Posterior vena cava (tissue), 2 donors: Measurements from ENCODE around the gene MT1HL1. TPM values are rescaled to one million over a fixed set of nuclear protein-coding genes. Genes with fewer than 3 reads are reported as not detected.

Source experiments
- DNase-seq: peaks from one replicate; pipeline ENCODE4 v3.0.0-alpha.2; 2020; ENCODE audit warnings: low spot score
- intact Hi-C, 2 donors: fragments of 100-400 bp; cut with DNase I; formaldehyde crosslinking; loops; one replicate each; pipeline versions ENCODE4 v1.14.1 to v1.14.2; 2022 to 2023
- long read RNA-seq, 2 donors: library from polyadenylated mRNA; unstranded; transcript quantifications; one replicate each; pipeline ENCODE4 v2.0.0, GENCODE V29; 2020 to 2021
- total RNA-seq, 2 donors: library from RNA; stranded (reverse); fragmentation: NEBNext Ultra II Directional; extraction: Animal tissue kit (Norgen Biotek cat#: 25700); gene quantifications; one replicate each; pipeline ENCODE4 v1.2.1, GENCODE V29; 2021
- donor health status: DM: yes; HTN: yes; CAD: no.
- donor health status: DM: yes; HTN: yes; CAD: no.

The MT1HL1 gene
- not detected for total RNA-seq
- long read RNA-seq, donor 1, result 0 reads
- long read RNA-seq, donor 2, result 0 reads

DNA sequence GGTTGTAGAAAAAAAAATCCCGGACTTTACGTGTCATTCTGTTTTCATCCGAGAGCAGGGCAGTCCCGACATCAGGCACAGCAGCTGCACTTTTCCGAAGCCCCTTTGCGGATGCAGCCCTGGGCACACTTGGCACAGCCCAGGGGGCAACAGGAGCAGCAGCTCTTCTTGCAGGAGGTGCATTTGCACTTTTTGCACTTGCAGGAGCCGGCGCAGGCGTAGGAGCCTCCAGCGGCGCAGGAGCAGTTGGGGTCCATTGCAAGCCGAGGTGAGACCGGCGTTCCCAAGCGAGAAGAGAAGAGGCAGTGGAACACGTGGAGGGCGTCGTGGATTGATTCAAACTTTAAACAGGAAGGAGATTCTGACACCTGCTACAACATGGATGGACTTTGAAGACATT is at the start of gene MT1HL1:
Gene MT1HL1 (minus strand): TSS at position 326 of the 400 bp plus-strand sequence. CDS start 69 bp downstream, at position 257.
- no peak for DNase-seq
- intact Hi-C loops, result no loop called here

- no peak for DNase-seq
- intact Hi-C loops, result no loop called here
These were observed 46.7 kb upstream of the MT1HL1 start for GRCh38 chr1:237050915-237051314.

GRCh38 chr1:237050185-237050584 is 45.9 kb upstream of the MT1HL1 start:
- intact Hi-C loops, result no loop called here

GRCh38 chr1:237048803-237049202 is 44.6 kb upstream of the MT1HL1 start:
- DNase-seq, result no peak

More at GRCh38 chr1:237050185-237050584, 45.9 kb upstream of the MT1HL1 start:
- DNase-seq, result no peak

DNA sequence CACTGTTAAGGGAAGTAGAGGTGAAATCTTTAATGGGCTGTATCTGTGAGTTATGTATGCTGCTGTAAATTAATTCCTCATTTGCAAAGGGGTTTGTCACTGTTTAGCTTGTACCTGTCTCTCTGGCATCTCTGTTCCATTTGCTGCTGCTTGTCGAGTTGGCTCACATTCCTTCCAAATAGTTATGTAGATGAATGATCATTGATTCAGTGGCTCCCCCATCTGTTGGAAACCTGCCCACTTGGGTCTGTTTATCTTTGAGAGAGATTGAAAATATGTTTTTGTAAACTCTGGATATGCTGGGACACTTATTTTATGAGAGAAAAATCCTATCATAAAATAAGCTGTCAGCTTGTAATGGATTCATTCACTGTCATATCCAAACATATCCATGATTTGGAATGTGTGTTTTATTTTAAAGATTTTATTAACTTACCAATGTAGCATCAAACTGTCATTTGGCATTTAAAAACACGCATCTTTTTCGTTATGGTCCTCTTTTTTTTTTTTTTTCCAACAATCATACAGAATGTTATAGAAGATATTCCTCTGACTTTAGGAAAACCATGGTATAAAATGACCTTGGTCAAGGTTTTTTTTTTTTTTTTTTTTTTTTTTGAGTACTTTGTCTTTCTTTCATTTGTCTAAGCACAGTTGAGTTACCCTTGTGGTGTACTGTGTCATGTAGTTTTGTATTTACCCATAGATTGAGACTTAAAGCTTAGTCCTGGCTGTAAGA is 41.2 kb upstream of the MT1HL1 start:
- DNase-seq, result no peak
- intact Hi-C loops, result loop anchor here in 1 of 2 donors (2.0 kb wide), 1 partner anchor 249 kb away; no protein-coding TSS in a partner anchor

More at GRCh38 chr1:237048803-237049202, 44.6 kb upstream of the MT1HL1 start:
- intact Hi-C loops, result no loop called here

DNA sequence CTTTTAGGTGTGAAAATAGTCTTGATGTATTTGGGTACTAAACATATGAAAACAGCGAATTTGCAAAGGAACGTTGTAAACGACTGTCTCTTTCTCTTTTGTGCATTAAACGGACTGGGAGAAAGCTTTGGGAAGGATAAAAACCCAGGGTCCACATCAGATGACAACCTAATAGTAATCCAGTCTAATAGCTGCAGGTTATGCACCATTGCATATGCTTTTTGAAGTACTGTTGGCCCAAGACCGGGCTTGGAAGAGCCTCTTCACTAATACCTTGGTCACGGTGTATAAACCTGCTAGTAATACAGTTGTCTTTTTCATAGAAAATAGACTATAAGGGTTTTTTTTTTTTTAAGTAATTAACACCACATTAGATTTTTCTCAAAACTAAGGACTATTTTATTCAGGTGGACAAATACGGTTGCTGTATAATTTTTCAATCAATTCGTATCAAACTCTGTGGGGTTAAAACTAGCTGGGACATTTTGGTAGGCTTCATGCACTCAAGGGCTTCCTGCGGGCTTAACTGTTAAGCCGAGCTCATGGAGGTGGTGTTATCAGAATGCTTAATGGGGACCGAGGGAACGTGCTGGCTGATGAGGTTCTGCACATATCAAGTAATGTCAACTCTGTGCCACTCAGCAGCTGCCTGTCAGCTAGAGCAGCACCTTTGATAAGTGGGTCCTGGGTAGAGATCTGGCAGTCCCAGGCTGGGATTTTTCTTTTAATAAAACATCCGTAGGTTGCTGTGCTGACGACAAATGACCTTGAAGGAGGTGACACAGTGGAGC is 39.8 kb upstream of the MT1HL1 start:
- intact Hi-C loops, result loop anchor here (2.0 to 5.0 kb wide), 2 partner anchors 247 to 343 kb away; no protein-coding TSS in a partner anchor

GRCh38 chr1:237042892-237043576 is 38.8 kb upstream of the MT1HL1 start:
- intact Hi-C loops, result loop anchor here in 1 of 2 donors (5.0 kb wide), 1 partner anchor 344 kb away; no protein-coding TSS in a partner anchor
- DNase-seq, result no peak

More for the DNA sequence above, 39.8 kb upstream of the MT1HL1 start:
- no peak for DNase-seq

- intact Hi-C loops, result loop anchor here in 1 of 2 donors (5.0 kb wide), 1 partner anchor 345 kb away; no protein-coding TSS in a partner anchor
- no peak for DNase-seq
These were observed 38.3 kb upstream of the MT1HL1 start for GRCh38 chr1:237042526-237042891.

- no peak for DNase-seq
- intact Hi-C loops, result loop anchor here in 1 of 2 donors (5.0 kb wide), 1 partner anchor 345 kb away; no protein-coding TSS in a partner anchor
These were observed 37.7 kb upstream of the MT1HL1 start, which contains the start of gene RYR2 for GRCh38 chr1:237041795-237042525. TSS of gene RYR2 (plus strand) at chr1:237042184. CDS start at chr1:237042522, 338 bp downstream.

DNA sequence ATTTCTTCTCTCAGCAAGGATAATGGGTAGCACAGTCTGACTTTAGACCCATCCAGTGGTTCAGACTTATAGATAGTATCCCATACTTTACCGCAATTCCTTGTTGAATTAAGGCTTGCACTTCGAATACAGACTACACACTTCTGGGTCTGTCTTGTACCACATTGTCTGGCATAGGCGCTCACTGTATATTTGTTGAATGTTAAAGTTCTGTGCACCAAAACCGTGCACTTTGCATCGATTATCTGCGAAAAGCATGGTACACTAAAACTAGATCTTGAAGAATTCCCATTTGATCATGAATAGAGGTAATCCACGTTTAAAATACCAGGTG is 37.2 kb upstream of the MT1HL1 start:
- intact Hi-C loops, result loop anchor here in 1 of 2 donors (5.0 kb wide), 1 partner anchor 346 kb away; no protein-coding TSS in a partner anchor

GRCh38 chr1:237040823-237041222 is 36.6 kb upstream of the MT1HL1 start:
- intact Hi-C loops, result loop anchor here in 1 of 2 donors (5.0 kb wide), 1 partner anchor 346 kb away; no protein-coding TSS in a partner anchor
- no peak for DNase-seq

More for the DNA sequence above, 37.2 kb upstream of the MT1HL1 start:
- DNase-seq, result no peak

- no peak for DNase-seq
- intact Hi-C loops, result no loop called here
These were observed 34.0 kb upstream of the MT1HL1 start for GRCh38 chr1:237038211-237038610.

DNA sequence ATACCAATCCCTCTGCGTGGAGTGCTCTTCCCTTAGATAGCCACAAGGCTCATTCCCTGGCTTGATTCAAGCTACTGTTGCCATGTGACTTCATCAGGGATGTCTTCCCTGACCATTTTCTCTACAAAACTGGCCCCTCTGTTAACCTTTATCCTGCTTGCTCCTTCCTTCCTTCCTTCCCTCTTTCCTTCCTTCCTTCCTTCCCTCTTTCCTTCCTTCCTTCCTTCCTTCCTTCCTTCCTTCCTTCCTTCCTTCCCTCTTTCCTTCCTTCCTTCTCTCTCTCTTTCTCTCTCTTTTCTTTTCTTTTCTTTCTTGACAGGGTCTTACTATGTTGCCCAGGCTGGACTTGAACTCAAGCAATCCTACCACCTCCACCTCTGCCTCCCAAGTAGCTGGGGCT is 31.5 kb upstream of the MT1HL1 start:
- no peak for DNase-seq
- intact Hi-C loops, result no loop called here

DNA sequence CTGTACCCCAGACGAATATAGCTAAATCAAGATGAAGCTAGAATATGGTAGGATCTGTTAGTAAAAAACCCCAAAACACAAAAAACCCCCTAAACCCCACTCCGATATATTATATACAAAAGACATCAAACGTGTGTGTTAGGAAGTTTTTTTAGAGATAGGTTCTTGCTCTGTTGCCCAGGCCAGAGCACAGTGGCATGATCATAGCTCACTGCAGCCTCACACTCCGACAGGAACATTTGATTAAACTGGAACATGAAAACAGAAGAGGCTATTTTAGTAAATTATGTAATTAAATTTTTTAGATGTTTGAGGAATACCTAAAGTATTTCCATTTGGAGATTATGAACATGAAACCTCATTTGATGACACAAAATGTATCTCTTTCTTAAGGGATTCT is 29.6 kb upstream of the MT1HL1 start:
- intact Hi-C loops, result no loop called here
- DNase-seq, result no peak

DNA sequence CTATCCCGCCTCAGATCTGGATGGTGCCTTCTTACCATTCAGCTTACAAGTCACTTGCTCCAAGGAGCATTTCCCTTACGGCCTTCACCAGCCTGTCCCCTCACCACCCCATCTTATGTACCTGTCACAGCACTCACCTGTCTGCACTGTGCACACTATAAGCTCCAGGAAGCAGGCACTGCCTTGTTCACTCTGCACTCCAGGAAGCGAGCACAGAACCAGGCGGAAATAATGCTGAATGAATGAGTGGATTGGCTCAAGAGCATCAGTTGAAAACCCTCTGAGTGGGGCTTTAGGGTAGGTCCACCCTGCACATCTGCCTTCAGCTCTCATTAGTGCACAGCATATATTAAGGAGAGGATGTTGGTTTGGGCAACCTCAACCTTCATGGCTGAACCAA is 28.8 kb upstream of the MT1HL1 start:
- intact Hi-C loops, result no loop called here
- DNase-seq, result no peak

DNA sequence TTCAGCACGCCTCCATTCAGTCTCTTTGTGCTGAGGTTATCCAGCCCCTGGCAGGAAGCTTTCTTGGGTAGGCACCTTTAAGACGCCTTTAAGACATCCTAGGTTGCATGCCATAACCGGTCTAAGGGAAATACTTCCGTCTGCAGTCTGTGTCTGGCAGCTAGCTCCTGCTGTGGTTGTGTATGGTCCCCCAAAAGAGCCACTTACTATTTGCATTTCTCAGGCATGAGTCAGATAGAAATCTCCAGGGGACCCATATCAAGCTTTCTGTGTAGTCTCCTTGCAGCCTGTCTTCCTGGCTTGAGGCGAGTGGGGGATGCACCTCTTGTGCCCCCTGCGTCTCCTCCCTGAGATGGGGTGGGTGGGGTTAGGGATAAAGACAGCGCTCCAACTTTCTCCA is 27.8 kb upstream of the MT1HL1 start:
- no peak for DNase-seq
- intact Hi-C loops, result no loop called here

- no peak for DNase-seq
- intact Hi-C loops, result no loop called here
These were observed 27.2 kb upstream of the MT1HL1 start for GRCh38 chr1:237031480-237031879.

GRCh38 chr1:237029850-237030535 is 25.8 kb upstream of the MT1HL1 start:
- intact Hi-C loops, result no loop called here
- no peak for DNase-seq
